ENCODE measurements around the gene FAM32A.
A peak's percentile ranks its signal among the peaks of the same experiment; 100 is the strongest.
"Not testable (repeated sequence)": the region's sequence is repeated elsewhere in the genome, so short reads cannot be mapped to it uniquely, and the experiment has no call there.

FAM32A gene

GRCh38 chr19:16166417-16166816 lies 18.8 kb upstream of the FAM32A start:
- DNase-seq = no peak

- DNase-seq = no peak
Measured at GRCh38 chr19:16167055-16167454, 18.2 kb upstream of the FAM32A start.

GRCh38 chr19:16168465-16169081 lies 16.6 kb upstream of the FAM32A start:
- DNase-seq = no peak

- no peak for DNase-seq
Measured at GRCh38 chr19:16170134-16170533, 15.1 kb upstream of the FAM32A start.

GRCh38 chr19:16175954-16176353 lies 9.3 kb upstream of the FAM32A start:
- DNase-seq = no peak

- DNase-seq = not testable (repeated sequence)
Measured at GRCh38 chr19:16178866-16179265, 6.3 kb upstream of the FAM32A start.

- DNase-seq = no peak
Measured at GRCh38 chr19:16180611-16181010, 4.6 kb upstream of the FAM32A start.

GRCh38 chr19:16184665-16185122 lies 516 bp upstream of the FAM32A start:
- no peak for DNase-seq

GRCh38 chr19:16185768-16186123 lies 536 bp downstream of the FAM32A start:
- peak; percentile 51 for DNase-seq

- DNase-seq = no peak
Measured at GRCh38 chr19:16188521-16188920, 3.3 kb downstream of the FAM32A start.

GRCh38 chr19:16190198-16190597 lies 5.0 kb downstream of the FAM32A start:
- DNase-seq = no peak

GRCh38 chr19:16190736-16191135 lies 5.5 kb downstream of the FAM32A start:
- DNase-seq = no peak

GRCh38 chr19:16191216-16191908 lies 6.2 kb downstream of the FAM32A start:
- DNase-seq = no peak

- DNase-seq = no peak
Measured at GRCh38 chr19:16193466-16193865, 8.3 kb downstream of the FAM32A start.

GRCh38 chr19:16197188-16197621 lies 12.0 kb downstream of the FAM32A start:
- DNase-seq = no peak

- DNase-seq = peak; percentile 100
Measured at GRCh38 chr19:16197622-16198369, 12.6 kb downstream of the FAM32A start, which contains the start of gene AP1M1. Gene AP1M1, plus strand, starts transcription at chr19:16197911. Its CDS starts 116 bp downstream, at chr19:16198027.

GRCh38 chr19:16198370-16198651 lies 13.1 kb downstream of the FAM32A start:
- no peak for DNase-seq

GRCh38 chr19:16199275-16199932 lies 14.2 kb downstream of the FAM32A start:
- DNase-seq = no peak

- DNase-seq = no peak
Measured at GRCh38 chr19:16200038-16201010, 15.1 kb downstream of the FAM32A start.

- no peak for DNase-seq
Measured at GRCh38 chr19:16201011-16201391, 15.8 kb downstream of the FAM32A start.

- DNase-seq = no peak
Measured at GRCh38 chr19:16202320-16203255, 17.4 kb downstream of the FAM32A start.

All from CD4-positive, alpha-beta T cell treated with Interleukin-17A for 4 hours (primary cell).